ENCODE results near the gene DBH.

GRCh38 chr9:133643978-133644760, 8.0 kb downstream of the DBH start:
- TF ChIP-seq, protein P1, sequence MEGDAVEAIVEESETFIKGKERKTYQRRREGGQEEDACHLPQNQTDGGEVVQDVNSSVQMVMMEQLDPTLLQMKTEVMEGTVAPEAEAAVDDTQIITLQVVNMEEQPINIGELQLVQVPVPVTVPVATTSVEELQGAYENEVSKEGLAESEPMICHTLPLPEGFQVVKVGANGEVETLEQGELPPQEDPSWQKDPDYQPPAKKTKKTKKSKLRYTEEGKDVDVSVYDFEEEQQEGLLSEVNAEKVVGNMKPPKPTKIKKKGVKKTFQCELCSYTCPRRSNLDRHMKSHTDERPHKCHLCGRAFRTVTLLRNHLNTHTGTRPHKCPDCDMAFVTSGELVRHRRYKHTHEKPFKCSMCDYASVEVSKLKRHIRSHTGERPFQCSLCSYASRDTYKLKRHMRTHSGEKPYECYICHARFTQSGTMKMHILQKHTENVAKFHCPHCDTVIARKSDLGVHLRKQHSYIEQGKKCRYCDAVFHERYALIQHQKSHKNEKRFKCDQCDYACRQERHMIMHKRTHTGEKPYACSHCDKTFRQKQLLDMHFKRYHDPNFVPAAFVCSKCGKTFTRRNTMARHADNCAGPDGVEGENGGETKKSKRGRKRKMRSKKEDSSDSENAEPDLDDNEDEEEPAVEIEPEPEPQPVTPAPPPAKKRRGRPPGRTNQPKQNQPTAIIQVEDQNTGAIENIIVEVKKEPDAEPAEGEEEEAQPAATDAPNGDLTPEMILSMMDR (IDR thresholded peaks at IDR 0.05; ENCODE audit: insufficient read depth, low read length, poor library complexity, severe bottlenecking), result no peak
- TF ChIP-seq EZH2phosphoT487 (conservative IDR thresholded peaks at IDR 0.05; ENCODE audit: low read length), result no peak
